ENCODE results near the gene SMIM41.

SMIM41 gene

GRCh38 chr12:52069327-52070184 lies 9.9 kb upstream of the SMIM41 start, which contains the start of gene ATG101:
Gene ATG101, plus strand, starts transcription at chr12:52069978. Its CDS starts 3,673 bp downstream, at chr12:52073651.
- Mint-ChIP-seq H3K27ac (peak within 1 kb of the TSS; percentile 100), H3K36me3 (peaks cover 31% of the 10 kb centered on the region), H3K9me3 (no peaks in the 10 kb centered on the region), H3K4me1 (peaks cover 69% of the 10 kb centered on the region), H3K4me3 (peak within 1 kb of the TSS; percentile 97)
- peak; percentile 94 for ATAC-seq
- DNase-seq (ENCODE audit: low spot score in 2 of 2), result peak; percentile 79 to 93

GRCh38 chr12:52070185-52070925 lies 9.1 kb upstream of the SMIM41 start:
- no peak for DNase-seq (ENCODE audit: low spot score in 2 of 2)
- Mint-ChIP-seq H3K4me3 (peak overlapping the region; percentile 97), H3K4me1 (peaks cover 68% of the 10 kb centered on the region), H3K36me3 (peaks cover 39% of the 10 kb centered on the region), H3K9me3 (no peaks in the 10 kb centered on the region), H3K27ac (peak overlapping the region; percentile 100)
- ATAC-seq, result peak; percentile 0

GRCh38 chr12:52073531-52074381 lies 5.7 kb upstream of the SMIM41 start:
- H3K4me1 Mint-ChIP-seq, result peaks cover 52% of the 10 kb centered on the region
- peak overlapping the region; percentile 76 for H3K27ac Mint-ChIP-seq
- peaks cover 66% of the 10 kb centered on the region for H3K36me3 Mint-ChIP-seq
- DNase-seq (ENCODE audit: low spot score in 2 of 2), result no peak
- no peak overlapping the region for H3K4me3 Mint-ChIP-seq
- H3K9me3 Mint-ChIP-seq, result no peaks in the 10 kb centered on the region
- no peak for ATAC-seq

GRCh38 chr12:52074971-52075724 lies 4.4 kb upstream of the SMIM41 start:
- Mint-ChIP-seq H3K27ac (no peak overlapping the region), H3K4me3 (no peak overlapping the region), H3K36me3 (peaks cover 59% of the 10 kb centered on the region), H3K4me1 (peaks cover 42% of the 10 kb centered on the region), H3K9me3 (no peaks in the 10 kb centered on the region)
- no peak for DNase-seq (ENCODE audit: low spot score in 2 of 2)
- ATAC-seq, result no peak

GRCh38 chr12:52076811-52077210 lies 2.7 kb upstream of the SMIM41 start:
- DNase-seq (ENCODE audit: low spot score in 2 of 2) (no peak), ATAC-seq (no peak)
- peaks cover 31% of the 10 kb centered on the region for H3K4me1 Mint-ChIP-seq
- no peaks in the 10 kb centered on the region for H3K9me3 Mint-ChIP-seq
- H3K4me3 Mint-ChIP-seq, result no peak overlapping the region
- H3K36me3 Mint-ChIP-seq, result peaks cover 59% of the 10 kb centered on the region
- peak overlapping the region; percentile 1 for H3K27ac Mint-ChIP-seq

GRCh38 chr12:52078276-52078675 lies 1.2 kb upstream of the SMIM41 start:
- no peak overlapping the region for H3K4me3 Mint-ChIP-seq
- H3K36me3 Mint-ChIP-seq, result peaks cover 48% of the 10 kb centered on the region
- no peak for ATAC-seq
- no peak for DNase-seq (ENCODE audit: low spot score in 2 of 2)
- H3K9me3 Mint-ChIP-seq, result no peaks in the 10 kb centered on the region
- H3K27ac Mint-ChIP-seq, result peak overlapping the region; percentile 1
- peaks cover 23% of the 10 kb centered on the region for H3K4me1 Mint-ChIP-seq

GRCh38 chr12:52080403-52081251 lies 1.1 kb downstream of the SMIM41 start:
- DNase-seq (ENCODE audit: low spot score in 2 of 2) (no peak), ATAC-seq (no peak)
- Mint-ChIP-seq H3K36me3 (peaks cover 25% of the 10 kb centered on the region), H3K4me3 (no peak overlapping the region), H3K27ac (no peak overlapping the region), H3K9me3 (no peaks in the 10 kb centered on the region), H3K4me1 (peaks cover 14% of the 10 kb centered on the region)

- ATAC-seq, result no peak
- peaks cover 14% of the 10 kb centered on the region for H3K4me1 Mint-ChIP-seq
- H3K27ac Mint-ChIP-seq, result no peak overlapping the region
- no peaks in the 10 kb centered on the region for H3K9me3 Mint-ChIP-seq
- no peak for DNase-seq (ENCODE audit: low spot score in 2 of 2)
- H3K4me3 Mint-ChIP-seq, result no peak overlapping the region
- H3K36me3 Mint-ChIP-seq, result peaks cover 19% of the 10 kb centered on the region
Observed at GRCh38 chr12:52081263-52081733, 1.8 kb downstream of the SMIM41 start.

- H3K36me3 Mint-ChIP-seq, result peaks cover 10% of the 10 kb centered on the region
- H3K4me1 Mint-ChIP-seq, result peaks cover 14% of the 10 kb centered on the region
- H3K27ac Mint-ChIP-seq, result no peak overlapping the region
- no peaks in the 10 kb centered on the region for H3K9me3 Mint-ChIP-seq
- DNase-seq (ENCODE audit: low spot score in 2 of 2) (no peak), ATAC-seq (no peak)
- no peak overlapping the region for H3K4me3 Mint-ChIP-seq
Observed at GRCh38 chr12:52082026-52082668, 2.6 kb downstream of the SMIM41 start.

GRCh38 chr12:52082669-52082987 lies 3.1 kb downstream of the SMIM41 start:
- no peak for ATAC-seq
- no peaks in the 10 kb centered on the region for H3K9me3 Mint-ChIP-seq
- no peak overlapping the region for H3K4me3 Mint-ChIP-seq
- no peak overlapping the region for H3K27ac Mint-ChIP-seq
- no peak for DNase-seq (ENCODE audit: low spot score in 2 of 2)
- H3K36me3 Mint-ChIP-seq, result peaks cover 5% of the 10 kb centered on the region
- H3K4me1 Mint-ChIP-seq, result peaks cover 14% of the 10 kb centered on the region

GRCh38 chr12:52082988-52083637 lies 3.6 kb downstream of the SMIM41 start:
- peaks cover 14% of the 10 kb centered on the region for H3K4me1 Mint-ChIP-seq
- no peak overlapping the region for H3K27ac Mint-ChIP-seq
- ATAC-seq (peak; percentile 73), DNase-seq (ENCODE audit: low spot score in 2 of 2) (peak; percentile 67 to 82)
- no peaks in the 10 kb centered on the region for H3K9me3 Mint-ChIP-seq
- H3K4me3 Mint-ChIP-seq, result no peak overlapping the region
- peaks cover under 1% of the 10 kb centered on the region for H3K36me3 Mint-ChIP-seq

GRCh38 chr12:52083638-52083996 lies 4.1 kb downstream of the SMIM41 start:
- Mint-ChIP-seq H3K4me3 (no peak overlapping the region), H3K36me3 (no peaks in the 10 kb centered on the region), H3K27ac (no peak overlapping the region), H3K9me3 (no peaks in the 10 kb centered on the region), H3K4me1 (peaks cover 14% of the 10 kb centered on the region)
- ATAC-seq, result no peak
- DNase-seq (ENCODE audit: low spot score in 2 of 2), result no peak
